ENCODE measurements around the gene CFAP210.

CFAP210 gene

DNA sequence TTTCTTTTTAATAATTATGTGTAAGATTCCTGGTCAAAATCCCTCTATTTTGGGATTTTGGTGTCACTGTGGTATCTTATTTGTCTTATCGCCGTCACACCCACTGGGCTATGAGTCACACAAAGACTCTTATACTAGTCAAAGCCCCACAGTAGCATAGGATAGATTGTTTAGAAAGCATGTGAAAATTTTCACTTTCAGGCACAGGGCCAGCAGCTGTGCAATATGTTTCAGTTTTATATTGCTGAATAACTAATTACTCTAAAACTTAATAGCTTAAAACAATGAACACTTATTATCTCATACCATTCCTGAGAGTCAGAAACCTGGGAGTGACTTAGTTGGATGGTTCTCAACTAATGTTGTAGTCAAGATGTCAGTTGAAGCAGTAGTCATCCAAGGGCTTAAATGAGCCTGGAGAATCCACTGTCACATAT lies 24.0 kb downstream of the CFAP210 start:
- Mint-ChIP-seq H3K36me3 (no peaks in the 10 kb centered on the region), H3K4me1 (no peaks in the 10 kb centered on the region), H3K9me3 (no peaks in the 10 kb centered on the region), H3K27ac (no peak overlapping the region), H3K4me3 (no peak overlapping the region)
- ATAC-seq (peak; percentile 45), DNase-seq (ENCODE audit: low spot score in 2 of 2) (no peak)

DNA sequence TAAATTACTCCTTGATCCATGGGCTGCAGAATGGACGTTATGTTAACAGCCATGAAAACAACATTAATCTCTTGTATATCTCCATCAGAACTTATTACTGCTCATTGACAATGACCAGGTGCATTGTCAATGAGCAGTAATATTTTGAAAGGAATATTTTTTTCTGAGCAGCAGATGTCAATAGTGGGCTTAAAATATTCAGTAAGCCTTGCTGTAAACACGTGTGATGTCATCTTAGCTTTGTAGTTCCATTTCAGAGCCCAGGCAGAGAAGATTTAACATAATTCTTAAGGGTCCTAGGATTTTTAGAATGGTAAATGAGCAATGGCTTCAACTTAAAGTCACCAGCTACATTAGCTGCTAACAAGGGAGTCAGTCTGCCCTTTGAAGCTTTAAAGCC lies 26.6 kb downstream of the CFAP210 start:
- Mint-ChIP-seq H3K4me1 (no peaks in the 10 kb centered on the region), H3K36me3 (no peaks in the 10 kb centered on the region), H3K9me3 (no peaks in the 10 kb centered on the region), H3K4me3 (no peak overlapping the region), H3K27ac (no peak overlapping the region)
- DNase-seq (ENCODE audit: low spot score in 2 of 2) (no peak), ATAC-seq (no peak)

- H3K4me1 Mint-ChIP-seq = no peaks in the 10 kb centered on the region
Observed at GRCh38 chr2:169664978-169665930, 29.0 kb downstream of the CFAP210 start.

DNA sequence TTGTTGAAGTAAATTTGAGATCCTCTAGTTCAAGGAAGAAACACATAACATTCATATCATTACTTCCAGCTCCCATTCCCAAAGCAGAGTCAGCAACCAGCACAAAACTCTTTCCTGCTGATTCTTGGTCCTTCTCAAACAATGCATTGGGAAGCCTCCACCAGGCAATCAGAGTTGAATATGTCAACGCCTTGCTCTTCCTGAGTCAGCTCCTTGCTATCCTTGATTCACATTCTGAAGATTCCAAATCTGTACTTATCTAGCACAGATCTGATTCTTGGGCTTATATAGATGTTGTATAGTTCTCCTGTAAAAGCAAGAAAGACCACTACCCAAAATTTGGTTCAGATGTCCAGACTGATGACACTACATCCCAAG lies 29.6 kb downstream of the CFAP210 start:
- ATAC-seq = no peak
- Mint-ChIP-seq H3K27ac (no peak overlapping the region), H3K36me3 (no peaks in the 10 kb centered on the region), H3K9me3 (no peaks in the 10 kb centered on the region), H3K4me3 (no peak overlapping the region), H3K4me1 (no peaks in the 10 kb centered on the region)
- no peak for DNase-seq (ENCODE audit: low spot score in 2 of 2)

More at GRCh38 chr2:169664978-169665930, 29.0 kb downstream of the CFAP210 start:
- Mint-ChIP-seq H3K4me3 (no peak overlapping the region), H3K36me3 (no peaks in the 10 kb centered on the region), H3K9me3 (no peaks in the 10 kb centered on the region), H3K27ac (no peak overlapping the region)
- no peak for ATAC-seq
- no peak for DNase-seq (ENCODE audit: low spot score in 2 of 2)

GRCh38 chr2:169663247-169663646 lies 31.0 kb downstream of the CFAP210 start:
- ATAC-seq (no peak), DNase-seq (ENCODE audit: low spot score in 2 of 2) (no peak)
- no peaks in the 10 kb centered on the region for H3K4me1 Mint-ChIP-seq
- H3K4me3 Mint-ChIP-seq = no peak overlapping the region
- H3K27ac Mint-ChIP-seq = no peak overlapping the region
- H3K36me3 Mint-ChIP-seq = no peaks in the 10 kb centered on the region
- H3K9me3 Mint-ChIP-seq = no peaks in the 10 kb centered on the region

GRCh38 chr2:169662744-169663143 lies 31.5 kb downstream of the CFAP210 start:
- Mint-ChIP-seq H3K4me3 (no peak overlapping the region), H3K9me3 (no peaks in the 10 kb centered on the region), H3K27ac (no peak overlapping the region), H3K4me1 (no peaks in the 10 kb centered on the region), H3K36me3 (no peaks in the 10 kb centered on the region)
- ATAC-seq = no peak
- no peak for DNase-seq (ENCODE audit: low spot score in 2 of 2)

DNA sequence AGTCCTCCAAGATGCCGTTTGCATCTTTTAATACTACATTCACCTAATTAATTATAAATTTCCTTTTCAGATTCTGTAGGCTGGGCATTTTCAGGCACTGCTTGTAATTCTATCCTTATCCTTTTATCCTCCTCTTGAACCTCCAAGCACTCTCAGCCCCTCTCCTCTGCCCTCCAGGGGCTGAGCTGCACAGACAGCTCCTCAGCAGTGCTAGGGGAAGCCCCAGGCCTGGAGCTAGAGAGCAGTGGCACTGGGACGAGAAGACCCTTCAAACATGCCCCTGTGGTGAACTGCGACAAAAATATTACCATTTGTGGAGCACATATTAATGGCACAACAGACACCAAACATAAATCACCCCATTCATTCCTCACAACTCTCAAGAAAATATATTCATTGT lies 32.9 kb downstream of the CFAP210 start:
- no peaks in the 10 kb centered on the region for H3K9me3 Mint-ChIP-seq

GRCh38 chr2:169659320-169659719 lies 34.9 kb downstream of the CFAP210 start:
- H3K27ac Mint-ChIP-seq = no peak overlapping the region
- no peaks in the 10 kb centered on the region for H3K9me3 Mint-ChIP-seq
- no peaks in the 10 kb centered on the region for H3K36me3 Mint-ChIP-seq
- no peak for DNase-seq (ENCODE audit: low spot score in 2 of 2)
- ATAC-seq = no peak
- no peak overlapping the region for H3K4me3 Mint-ChIP-seq
- H3K4me1 Mint-ChIP-seq = peaks cover 6% of the 10 kb centered on the region

More for the DNA sequence above, 32.9 kb downstream of the CFAP210 start:
- no peak overlapping the region for H3K27ac Mint-ChIP-seq
- no peak overlapping the region for H3K4me3 Mint-ChIP-seq
- no peaks in the 10 kb centered on the region for H3K36me3 Mint-ChIP-seq
- ATAC-seq (no peak), DNase-seq (ENCODE audit: low spot score in 2 of 2) (no peak)
- peaks cover 1% of the 10 kb centered on the region for H3K4me1 Mint-ChIP-seq

DNA sequence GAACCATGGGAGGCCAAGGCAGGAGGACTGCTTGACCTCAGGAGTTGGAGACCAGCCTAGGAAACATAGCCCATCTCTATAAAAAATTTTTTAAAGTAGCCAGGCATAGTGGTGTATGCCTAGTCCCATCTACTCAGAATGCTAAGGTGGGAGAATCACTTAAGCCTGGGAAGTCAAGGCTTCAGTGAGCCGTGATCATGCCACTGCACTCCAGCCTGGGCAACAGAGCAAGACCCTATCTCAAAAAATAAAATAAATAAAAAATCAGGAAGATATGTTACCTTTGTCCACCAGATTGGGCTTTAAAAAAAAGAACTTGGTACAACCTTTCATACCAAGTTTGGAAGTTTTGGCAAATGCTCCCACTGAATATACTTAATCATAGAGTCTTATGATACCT lies 35.3 kb downstream of the CFAP210 start:
- DNase-seq (ENCODE audit: low spot score in 2 of 2) = no peak
- Mint-ChIP-seq H3K36me3 (no peaks in the 10 kb centered on the region), H3K9me3 (no peaks in the 10 kb centered on the region), H3K4me1 (peaks cover 6% of the 10 kb centered on the region), H3K4me3 (no peak overlapping the region), H3K27ac (no peak overlapping the region)
- ATAC-seq = no peak

DNA sequence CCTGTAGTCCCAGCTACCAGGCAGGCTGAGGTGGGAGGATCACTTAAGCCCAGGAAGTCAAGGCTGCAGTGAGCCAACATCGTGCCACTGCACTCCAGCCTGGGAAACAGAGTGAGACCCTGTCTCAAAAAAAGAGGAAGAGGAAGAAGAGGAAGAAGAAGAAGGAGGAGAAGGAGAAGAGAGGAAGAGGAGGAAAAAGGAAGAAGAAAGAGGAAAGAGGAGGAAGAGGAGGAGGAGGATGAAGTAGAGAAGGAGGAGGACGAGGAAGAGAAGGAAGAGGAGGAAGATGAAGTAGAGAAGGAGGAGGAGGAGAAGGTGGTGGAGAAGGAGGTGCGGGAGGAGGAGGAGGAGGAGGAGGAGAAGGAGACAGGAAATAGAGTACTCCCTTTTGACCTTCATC lies 38.0 kb downstream of the CFAP210 start:
- no peaks in the 10 kb centered on the region for H3K36me3 Mint-ChIP-seq
- peaks cover 6% of the 10 kb centered on the region for H3K4me1 Mint-ChIP-seq
- DNase-seq (ENCODE audit: low spot score in 2 of 2) = no peak
- no peaks in the 10 kb centered on the region for H3K9me3 Mint-ChIP-seq
- no peak for ATAC-seq
- no peak overlapping the region for H3K4me3 Mint-ChIP-seq
- H3K27ac Mint-ChIP-seq = no peak overlapping the region

DNA sequence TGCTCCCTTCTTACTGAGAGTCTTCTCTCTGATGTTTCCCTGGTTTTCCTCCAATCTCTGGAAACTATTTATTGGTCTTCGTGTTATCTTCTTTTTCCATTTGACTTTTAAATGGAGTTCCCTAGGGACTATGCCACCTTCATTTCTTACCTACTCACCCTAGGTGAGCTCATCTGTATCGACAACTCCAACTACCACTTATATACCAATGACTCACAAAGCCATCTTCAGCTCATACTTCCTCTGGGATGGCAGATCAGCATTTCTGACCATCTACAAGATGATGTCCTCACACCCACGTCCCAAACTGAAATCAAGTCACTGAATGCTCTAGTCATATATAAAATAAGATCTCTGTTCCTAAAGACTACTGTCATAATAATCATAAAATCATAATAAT lies 40.6 kb downstream of the CFAP210 start:
- no peak overlapping the region for H3K27ac Mint-ChIP-seq
- ATAC-seq = peak; percentile 78
- no peak for DNase-seq (ENCODE audit: low spot score in 2 of 2)
- no peak overlapping the region for H3K4me3 Mint-ChIP-seq
- no peaks in the 10 kb centered on the region for H3K9me3 Mint-ChIP-seq
- no peaks in the 10 kb centered on the region for H3K36me3 Mint-ChIP-seq
- H3K4me1 Mint-ChIP-seq = peaks cover 6% of the 10 kb centered on the region

DNA sequence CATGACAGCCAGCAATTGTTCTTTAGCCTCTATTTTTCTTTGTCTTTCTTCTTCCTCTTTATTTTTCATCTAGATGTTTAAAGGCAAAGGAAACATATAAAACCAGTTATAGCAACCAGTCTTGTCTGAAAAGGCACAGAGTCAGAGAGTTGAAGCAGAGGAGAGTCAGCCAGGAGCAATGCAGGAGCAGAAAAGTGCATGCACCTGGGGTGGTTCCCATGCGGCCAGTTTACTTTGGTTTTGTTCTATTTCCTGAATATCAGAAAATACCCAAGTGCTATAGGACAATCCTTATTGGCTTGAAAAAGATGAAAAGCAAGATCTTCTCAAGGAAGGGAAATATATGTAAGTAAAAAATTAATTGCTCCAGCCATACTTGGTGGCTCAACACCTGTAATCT lies 44.9 kb downstream of the CFAP210 start:
- H3K4me3 Mint-ChIP-seq = no peak overlapping the region
- H3K9me3 Mint-ChIP-seq = no peaks in the 10 kb centered on the region
- no peak overlapping the region for H3K27ac Mint-ChIP-seq
- no peak for DNase-seq (ENCODE audit: low spot score in 2 of 2)
- H3K36me3 Mint-ChIP-seq = no peaks in the 10 kb centered on the region
- ATAC-seq = no peak
- H3K4me1 Mint-ChIP-seq = no peaks in the 10 kb centered on the region

DNA sequence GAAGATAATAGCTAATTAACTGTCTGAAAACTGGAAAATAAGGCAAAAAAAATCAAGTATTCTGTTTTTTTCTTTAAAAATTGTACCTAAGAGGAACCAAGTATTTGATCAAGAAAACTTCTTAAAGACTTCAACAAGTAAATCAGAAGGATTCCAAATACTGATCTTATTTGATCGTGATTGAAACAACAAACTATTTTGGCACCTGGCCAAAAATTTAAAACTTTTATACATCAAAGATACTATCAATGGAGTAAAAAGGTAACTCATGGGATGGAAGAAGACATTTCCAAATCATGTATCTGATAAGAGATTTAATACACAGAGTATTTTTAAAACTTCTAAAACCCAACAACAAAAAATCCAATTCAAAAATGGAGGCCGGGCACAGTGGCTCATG lies 46.7 kb downstream of the CFAP210 start:
- Mint-ChIP-seq H3K4me3 (no peak overlapping the region), H3K36me3 (no peaks in the 10 kb centered on the region), H3K27ac (no peak overlapping the region), H3K9me3 (no peaks in the 10 kb centered on the region), H3K4me1 (no peaks in the 10 kb centered on the region)
- ATAC-seq = no peak
- DNase-seq (ENCODE audit: low spot score in 2 of 2) = no peak

DNA sequence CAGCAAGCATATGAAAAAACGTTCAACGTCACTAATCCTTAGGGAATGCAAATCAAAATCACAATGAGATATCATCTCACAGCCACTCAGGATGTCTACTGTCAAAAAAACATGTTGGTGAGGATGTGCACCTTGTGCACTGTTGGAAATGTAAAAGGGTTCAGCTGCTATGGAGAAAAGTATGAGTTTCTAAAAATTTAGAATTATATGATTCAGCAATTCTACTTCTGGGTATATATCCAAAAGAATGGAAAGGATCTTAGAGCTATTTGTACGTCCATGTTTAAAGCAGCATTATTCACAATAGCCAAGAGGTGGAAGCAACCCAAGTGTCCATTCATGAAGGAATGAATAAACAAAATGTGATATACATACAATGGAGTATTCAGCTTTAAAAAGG lies 50.0 kb downstream of the CFAP210 start:
- Mint-ChIP-seq H3K4me1 (no peaks in the 10 kb centered on the region), H3K4me3 (no peak overlapping the region), H3K9me3 (no peaks in the 10 kb centered on the region), H3K36me3 (no peaks in the 10 kb centered on the region), H3K27ac (no peak overlapping the region)
- ATAC-seq (no peak), DNase-seq (ENCODE audit: low spot score in 2 of 2) (no peak)

DNA sequence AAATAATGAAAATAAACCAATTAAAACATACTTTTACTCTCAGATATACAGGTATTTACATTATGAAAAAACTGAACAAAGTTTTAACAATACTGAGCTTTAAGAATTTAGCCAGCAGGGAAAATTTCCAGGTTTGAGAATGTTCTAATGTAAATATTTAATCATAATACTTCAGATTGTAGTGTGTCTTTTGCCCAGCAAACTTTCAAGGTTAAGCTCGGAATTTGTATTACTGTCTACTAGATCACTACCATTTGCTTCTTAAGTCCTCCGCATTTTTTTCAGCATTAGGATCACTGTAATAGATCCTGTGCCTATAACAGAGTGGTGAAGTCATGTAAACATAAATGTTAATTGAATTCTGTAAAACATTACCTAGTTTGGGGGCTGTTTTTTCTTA lies 52.7 kb downstream of the CFAP210 start:
- Mint-ChIP-seq H3K9me3 (no peaks in the 10 kb centered on the region), H3K4me1 (no peaks in the 10 kb centered on the region), H3K36me3 (no peaks in the 10 kb centered on the region), H3K4me3 (no peak overlapping the region), H3K27ac (no peak overlapping the region)
- no peak for DNase-seq (ENCODE audit: low spot score in 2 of 2)
- no peak for ATAC-seq

DNA sequence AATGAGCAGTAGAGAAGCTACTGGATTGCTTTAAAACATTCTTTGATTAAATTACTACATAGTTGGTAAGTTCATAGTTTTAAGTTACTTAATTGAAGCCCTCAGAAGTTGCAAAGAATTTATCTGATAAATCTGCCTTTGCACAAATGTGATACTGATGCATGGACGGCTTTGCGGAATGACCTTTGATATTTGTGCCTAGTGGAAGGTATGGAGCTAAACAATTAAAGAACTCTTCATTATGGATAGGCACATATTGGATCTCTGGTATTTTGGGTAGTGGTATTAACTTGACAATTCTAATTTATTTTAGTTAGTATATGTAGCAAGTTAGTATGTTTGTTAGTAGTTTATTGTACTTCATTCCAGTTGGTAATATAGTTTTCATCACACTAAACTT lies 54.1 kb downstream of the CFAP210 start:
- Mint-ChIP-seq H3K9me3 (no peaks in the 10 kb centered on the region), H3K27ac (no peak overlapping the region), H3K4me1 (no peaks in the 10 kb centered on the region), H3K36me3 (no peaks in the 10 kb centered on the region), H3K4me3 (no peak overlapping the region)
- DNase-seq (ENCODE audit: low spot score in 2 of 2) (no peak), ATAC-seq (no peak)
